Spinal cord (tissue), 10 donors: ENCODE measurements around the gene CKMT2. TPM values are rescaled to one million over a fixed set of nuclear protein-coding genes. Genes with fewer than 3 reads are reported as not detected.
A peak's percentile ranks its signal among the peaks of the same experiment; 100 is the strongest.

Experiments
- DNase-seq, 6 donors: peaks; one replicate each; pipeline versions ENCODE4 v3.0.0 to v3.0.0-alpha.2; 2013 to 2015; ENCODE audit warnings: low spot score in 6 of 6, low read depth in 4 of 6
- H3K27ac ChIP-seq: one replicate; pipeline ENCODE4 v1.5.1; 2013; ENCODE audit warnings: low read depth, low read length, control low read depth
- H3K27me3 ChIP-seq: one replicate; pipeline ENCODE4 v1.6.1; 2013; ENCODE audit warnings: low read length; ENCODE audit not compliant: control insufficient read depth, insufficient read depth
- H3K36me3 ChIP-seq: one replicate; pipeline ENCODE4 v1.6.1; 2013; ENCODE audit warnings: low read length; ENCODE audit not compliant: control insufficient read depth, insufficient read depth
- H3K4me1 ChIP-seq: one replicate; pipeline ENCODE4 v1.6.1; 2013; ENCODE audit warnings: low read length; ENCODE audit not compliant: control insufficient read depth, insufficient read depth
- H3K4me3 ChIP-seq: one replicate; pipeline ENCODE4 v1.5.1; 2013; ENCODE audit warnings: low read depth, low read length, control low read depth
- H3K9me3 ChIP-seq: one replicate; pipeline ENCODE4 v1.6.1; 2013; ENCODE audit warnings: low read length; ENCODE audit not compliant: control insufficient read depth, insufficient read depth
- WGBS: methylation state at CpG from one replicate; pipeline ENCODE4 v1.1.5; 2013; ENCODE audit warnings: missing lambda C conversion rate; ENCODE audit not compliant: insufficient coverage; 5-methylcytosine and 5-hydroxymethylcytosine counted together
- polyA plus RNA-seq, 2 donors: library from polyadenylated mRNA; unstranded; fragments of 120-200 nt; gene quantifications; one replicate each; pipeline ENCODE4 v1.2.1, GENCODE V29; 2013; ENCODE audit not compliant: insufficient read length in 2 of 2
- total RNA-seq, 2 donors: library from RNA; depleted of rRNA in 1 of 2; stranded (reverse); fragments of 120-200 nt in 1 of 2; fragments of >200 nt in 1 of 2; gene quantifications; one replicate each; pipeline versions ENCODE4 v1.2.3 to v1.2.4, GENCODE V29; 2013 to 2014
- donor health status: healthy.

The CKMT2 gene
- total and polyA plus RNA-seq, 4 donors, result 3.6 to 7.2 (median 5.4) TPM

GRCh38 chr5:81232464-81233079 is 550 bp upstream of the CKMT2 start:
- Histone ChIP-seq H3K4me1 (peaks cover 24% of the 10 kb centered on the region), H3K27ac (peak overlapping the region; percentile 53), H3K27me3 (no peaks in the 10 kb centered on the region), H3K9me3 (no peaks in the 10 kb centered on the region), H3K4me3 (peak overlapping the region; percentile 16), H3K36me3 (peaks cover 7% of the 10 kb centered on the region)
- DNase-seq, result peak in 2 of 6 donors; percentile 13 to 45
- 30% methylated on average over 12 of the region's 12 CpGs for WGBS

- DNase-seq, result no peak
- Histone ChIP-seq H3K9me3 (no peaks in the 10 kb centered on the region), H3K27me3 (no peaks in the 10 kb centered on the region), H3K4me3 (no peak overlapping the region), H3K4me1 (peaks cover 24% of the 10 kb centered on the region), H3K27ac (peak overlapping the region; percentile 33), H3K36me3 (peaks cover 7% of the 10 kb centered on the region)
- WGBS, result 82% methylated on average over 7 of the region's 7 CpGs
Observed at GRCh38 chr5:81234299-81234698, 1.2 kb downstream of the CKMT2 start.

GRCh38 chr5:81234801-81235200 is 1.7 kb downstream of the CKMT2 start:
- Histone ChIP-seq H3K27ac (no peak overlapping the region), H3K36me3 (peaks cover 7% of the 10 kb centered on the region), H3K4me1 (peaks cover 24% of the 10 kb centered on the region), H3K9me3 (no peaks in the 10 kb centered on the region), H3K27me3 (no peaks in the 10 kb centered on the region), H3K4me3 (no peak overlapping the region)
- no peak for DNase-seq
- 94% methylated on average over 2 of the region's 3 CpGs for WGBS

- H3K4me3 ChIP-seq, result no peak overlapping the region
- no peak overlapping the region for H3K27ac ChIP-seq
- 83% methylated on average over 9 of the region's 10 CpGs for WGBS
- no peaks in the 10 kb centered on the region for H3K27me3 ChIP-seq
- H3K4me1 ChIP-seq, result peaks cover 24% of the 10 kb centered on the region
- H3K9me3 ChIP-seq, result no peaks in the 10 kb centered on the region
- peaks cover 7% of the 10 kb centered on the region for H3K36me3 ChIP-seq
- DNase-seq, result peak in 1 of 6 donors; percentile 53
Observed at GRCh38 chr5:81235287-81236072, 2.4 kb downstream of the CKMT2 start.

DNA sequence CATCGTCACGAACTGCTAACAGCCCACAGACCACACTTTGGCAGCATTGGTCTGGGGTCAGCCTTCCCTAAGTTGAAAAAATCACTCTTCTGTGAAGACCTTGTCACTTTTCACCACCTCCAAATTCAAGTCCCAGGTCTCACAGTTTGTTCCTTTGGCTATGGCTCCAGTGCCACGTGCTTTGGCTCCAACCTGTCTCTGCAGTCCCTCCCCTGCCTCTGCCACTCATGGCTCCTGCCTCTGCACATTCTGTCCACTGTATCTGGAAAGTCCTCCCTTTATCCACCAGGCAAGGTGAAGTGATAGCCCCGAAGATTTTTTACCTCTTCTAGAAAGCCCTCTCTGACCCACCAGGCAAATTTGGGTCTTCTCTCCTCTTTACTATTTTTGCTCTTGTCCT is 5.3 kb downstream of the CKMT2 start:
- WGBS, result 97% methylated on average over 3 of the region's 4 CpGs
- no peaks in the 10 kb centered on the region for H3K27me3 ChIP-seq
- no peaks in the 10 kb centered on the region for H3K9me3 ChIP-seq
- H3K4me1 ChIP-seq, result peaks cover 10% of the 10 kb centered on the region
- peaks cover 7% of the 10 kb centered on the region for H3K36me3 ChIP-seq
- no peak overlapping the region for H3K27ac ChIP-seq
- DNase-seq, result no peak
- H3K4me3 ChIP-seq, result no peak overlapping the region

- no peak overlapping the region for H3K4me3 ChIP-seq
- H3K27me3 ChIP-seq, result no peaks in the 10 kb centered on the region
- H3K4me1 ChIP-seq, result peaks cover 4% of the 10 kb centered on the region
- no peak overlapping the region for H3K27ac ChIP-seq
- DNase-seq, result no peak
- no peaks in the 10 kb centered on the region for H3K9me3 ChIP-seq
- H3K36me3 ChIP-seq, result peaks cover 7% of the 10 kb centered on the region
- WGBS, result 93% methylated on average over 2 of the region's 5 CpGs
Observed at GRCh38 chr5:81239613-81240012, 6.5 kb downstream of the CKMT2 start.

GRCh38 chr5:81241001-81241400 is 7.9 kb downstream of the CKMT2 start:
- no peak for DNase-seq
- 61% methylated on average over 3 of the region's 5 CpGs for WGBS
- H3K4me3 ChIP-seq, result no peak overlapping the region
- H3K9me3 ChIP-seq, result no peaks in the 10 kb centered on the region
- no peaks in the 10 kb centered on the region for H3K4me1 ChIP-seq
- no peaks in the 10 kb centered on the region for H3K36me3 ChIP-seq
- H3K27ac ChIP-seq, result no peak overlapping the region
- no peaks in the 10 kb centered on the region for H3K27me3 ChIP-seq

DNA sequence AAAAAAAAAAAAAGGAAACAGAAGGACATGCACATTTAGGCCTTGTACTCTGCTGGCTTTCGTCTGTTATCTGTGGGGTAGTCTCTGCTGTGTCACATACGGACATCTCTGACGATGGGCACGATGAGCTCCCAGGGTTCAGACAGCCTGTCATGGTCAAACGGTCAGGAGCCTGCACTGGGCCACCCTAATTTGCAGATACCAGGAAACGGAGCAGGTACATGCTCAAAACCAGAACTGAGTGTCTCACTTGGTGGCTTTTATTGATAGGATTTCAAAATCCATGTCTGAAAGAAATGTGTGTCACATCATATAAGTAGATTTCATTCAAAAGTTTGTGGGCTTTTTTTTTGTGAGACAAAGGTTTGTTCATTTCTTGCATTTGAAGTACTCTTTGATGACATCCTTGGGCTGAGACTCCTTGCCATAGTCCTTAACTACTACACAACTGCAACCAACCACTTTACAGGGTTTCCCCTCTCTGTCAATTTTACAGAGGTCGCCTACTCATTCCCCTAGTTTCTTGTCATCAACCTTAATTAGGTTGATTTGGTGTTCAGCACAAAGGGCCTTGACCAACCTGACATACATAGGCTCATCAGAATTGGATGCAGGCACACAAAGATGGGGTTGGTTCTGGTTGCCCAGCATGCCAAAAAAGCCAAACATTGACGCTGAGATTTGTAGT is 9.0 kb downstream of the CKMT2 start:
- WGBS, result 84% methylated on average over 6 of the region's 8 CpGs
- no peaks in the 10 kb centered on the region for H3K27me3 ChIP-seq
- H3K9me3 ChIP-seq, result no peaks in the 10 kb centered on the region
- no peak for DNase-seq
- peaks cover 7% of the 10 kb centered on the region for H3K4me1 ChIP-seq
- H3K4me3 ChIP-seq, result no peak overlapping the region
- H3K27ac ChIP-seq, result no peak overlapping the region
- H3K36me3 ChIP-seq, result no peaks in the 10 kb centered on the region

DNA sequence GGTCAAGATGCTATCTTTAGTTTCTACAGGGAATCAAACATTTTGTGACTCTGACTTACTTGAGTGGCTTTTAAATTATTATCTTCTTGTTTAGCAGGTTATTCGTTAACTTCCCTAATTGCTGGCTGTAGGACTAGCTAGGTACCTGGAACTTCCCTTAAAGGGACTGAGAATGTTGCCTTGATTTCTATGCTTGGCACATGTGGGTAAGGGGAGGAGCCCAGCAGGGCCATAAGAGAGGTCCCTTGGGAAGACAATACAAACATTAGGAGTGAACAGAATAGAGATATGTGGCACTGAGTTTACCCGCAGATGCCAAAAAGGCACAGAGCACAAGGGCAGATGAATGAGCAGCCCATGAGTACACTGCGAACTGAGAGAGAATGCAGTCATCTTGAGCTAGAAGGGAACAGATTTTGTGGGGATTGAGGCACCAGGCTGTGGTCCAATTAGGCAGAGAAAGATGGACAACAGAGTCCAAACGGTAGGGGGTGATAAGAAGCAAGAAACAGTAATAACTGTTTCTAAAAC is 9.8 kb downstream of the CKMT2 start:
- Histone ChIP-seq H3K9me3 (no peaks in the 10 kb centered on the region), H3K4me3 (no peak overlapping the region), H3K27ac (no peak overlapping the region), H3K27me3 (no peaks in the 10 kb centered on the region), H3K4me1 (peaks cover 7% of the 10 kb centered on the region), H3K36me3 (no peaks in the 10 kb centered on the region)
- 57% methylated on average over 3 of the region's 4 CpGs for WGBS
- DNase-seq, result no peak
